AG04449 (cell line): ENCODE measurements around the gene IL1RAPL1.

Experiments
- CTCF ChIA-PET: fragments of 350-600 bp; formaldehyde crosslinking; extraction: SDS; loops from one replicate; lab custom pipeline; 2021; ENCODE audit warnings: antibody characterized with exemption; lab: Yijun Ruan, JAX
- POLR2A ChIA-PET: fragments of 400-600, 350-600 bp; formaldehyde crosslinking; extraction: SDS; loops from one replicate; lab custom pipeline; 2020; ENCODE audit warnings: antibody characterized with exemption, inconsistent platforms; lab: Yijun Ruan, JAX
- DNase-seq: peaks from one replicate; pipeline ENCODE4 v3.0.0-alpha.2; 2010; ENCODE audit warnings: low read depth, low spot score
- H3K4me3 ChIP-seq: 2 replicates; pipeline ENCODE4 v1.5.1; 2011; ENCODE audit warnings: low read depth, mild to moderate bottlenecking, control low read depth, low read length
- CTCF ChIP-seq: IDR thresholded peaks from one replicate; pipeline ENCODE4 v1.5.1; 2011; ENCODE audit warnings: mild to moderate bottlenecking, moderate library complexity, low read length, control low read depth, inconsistent platforms; ENCODE audit not compliant: insufficient read depth; ENCODE audit errors: missing control alignments

The IL1RAPL1 gene

DNA sequence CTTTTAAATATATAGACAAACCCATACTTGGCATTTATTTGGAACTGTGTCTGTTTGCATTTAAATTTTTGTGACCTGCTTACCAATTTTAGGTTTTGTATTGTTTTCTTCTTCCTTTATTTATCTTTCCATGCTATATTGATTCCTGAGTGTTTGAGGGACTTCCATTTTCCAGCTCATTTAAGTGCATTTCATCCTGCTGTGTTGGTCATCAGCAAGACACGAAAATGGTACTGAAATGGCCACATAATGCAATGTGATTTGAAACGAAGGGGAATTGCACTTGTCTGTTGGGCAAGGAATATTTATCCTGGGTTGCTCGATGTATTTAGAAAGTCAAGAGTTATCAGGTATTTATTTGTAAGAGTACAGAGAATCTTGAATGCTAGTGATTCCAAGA lies 1103.8 kb downstream of the IL1RAPL1 start:
- no peak overlapping the region for H3K4me3 ChIP-seq
- ChIA-PET POLR2A (no interaction called here), CTCF (no interaction called here)
- no peak for DNase-seq
- TF ChIP-seq CTCF, result no peak

DNA sequence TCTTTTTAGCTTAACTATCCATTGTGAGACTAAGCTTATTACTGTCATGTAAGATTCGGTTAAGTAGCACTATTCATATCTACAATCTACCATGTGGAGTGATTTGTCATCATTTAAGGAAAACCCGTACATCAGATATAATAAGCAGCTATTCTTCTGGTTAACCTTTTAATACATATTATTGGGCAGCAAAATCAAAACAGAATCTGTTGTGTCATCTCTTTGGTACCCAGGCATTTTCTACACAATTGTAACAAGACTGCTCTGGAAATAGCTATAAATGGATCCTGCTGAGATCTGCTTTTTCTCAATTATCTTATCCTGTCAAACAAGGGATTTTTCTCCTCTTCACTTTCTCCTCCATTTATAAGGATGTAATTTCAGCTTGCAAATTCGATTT lies 1106.7 kb downstream of the IL1RAPL1 start:
- no peak for DNase-seq
- ChIA-PET CTCF (no interaction called here), POLR2A (no interaction called here)
- TF ChIP-seq CTCF, result no peak
- H3K4me3 ChIP-seq, result no peak overlapping the region

DNA sequence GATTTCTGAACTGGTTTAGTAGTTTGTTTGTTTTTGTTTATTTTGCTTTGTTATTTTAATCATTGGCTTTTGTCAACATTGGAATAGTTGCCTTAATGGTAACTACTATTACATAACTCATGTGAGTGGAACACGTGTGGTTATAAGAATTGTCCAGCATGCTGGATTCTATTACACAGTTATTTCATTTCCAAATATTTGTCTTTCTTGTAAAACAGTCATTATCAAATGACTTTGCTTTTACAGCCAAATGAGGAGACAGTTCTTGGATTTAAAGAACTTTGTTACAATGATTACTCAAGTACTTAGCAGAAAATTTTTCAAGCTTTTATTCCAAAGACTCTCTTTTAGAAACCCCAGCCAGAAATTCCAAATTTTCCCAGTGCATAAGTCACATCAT lies 1112.0 kb downstream of the IL1RAPL1 start:
- TF ChIP-seq CTCF, result no peak
- ChIA-PET CTCF (no interaction called here), POLR2A (no interaction called here)
- no peak for DNase-seq
- H3K4me3 ChIP-seq, result no peak overlapping the region

DNA sequence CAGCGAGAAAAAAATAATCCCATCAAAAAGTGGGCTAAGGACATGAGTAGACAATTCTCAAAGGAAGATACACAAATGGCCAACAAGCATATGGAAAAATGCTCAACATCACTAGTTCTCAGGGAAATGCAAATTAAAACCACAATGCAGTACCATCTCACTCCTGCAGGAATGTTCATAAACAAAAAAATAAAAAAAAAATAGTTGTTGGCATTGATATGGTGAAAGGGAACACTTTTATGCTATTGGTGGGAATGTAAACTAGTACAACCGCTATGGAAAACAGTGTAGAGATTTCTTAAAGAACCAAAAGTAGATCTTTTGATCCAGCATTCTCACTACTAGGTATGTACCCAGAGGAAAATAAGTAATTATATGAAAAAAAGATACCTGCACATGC lies 1119.8 kb downstream of the IL1RAPL1 start:
- ChIA-PET CTCF (no interaction called here), POLR2A (no interaction called here)
- DNase-seq, result no peak
- H3K4me3 ChIP-seq, result no peak overlapping the region
- TF ChIP-seq CTCF, result no peak

DNA sequence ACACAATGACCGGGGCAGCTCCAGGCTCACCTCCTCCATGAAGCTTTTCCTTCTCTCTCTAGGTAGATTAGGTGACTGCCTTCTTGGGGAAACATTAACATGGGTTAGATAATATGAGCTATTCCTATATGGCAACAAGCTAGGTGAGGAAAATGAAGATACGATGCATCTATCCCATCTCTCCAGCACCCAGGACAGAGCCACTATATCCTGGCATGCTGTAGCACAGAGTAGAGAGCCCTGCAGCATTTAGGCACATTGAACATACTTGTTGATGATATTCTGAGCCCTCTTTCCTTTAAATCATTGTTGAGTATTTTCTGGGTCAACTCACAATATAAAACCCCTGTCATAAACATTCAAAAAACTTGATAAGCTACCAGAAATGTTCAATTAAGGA lies 1133.9 kb downstream of the IL1RAPL1 start:
- no peak for DNase-seq
- ChIA-PET POLR2A (no interaction called here), CTCF (no interaction called here)
- H3K4me3 ChIP-seq, result no peak overlapping the region
- no peak for TF ChIP-seq CTCF

GRCh38 chrX:29724316-29724715 lies 1137.1 kb downstream of the IL1RAPL1 start:
- no peak for TF ChIP-seq CTCF
- no peak overlapping the region for H3K4me3 ChIP-seq
- ChIA-PET POLR2A (no interaction called here), CTCF (no interaction called here)
- DNase-seq, result no peak
